HEK293 (cell line): ENCODE data around the gene HMX3.
A peak's percentile ranks its signal among the peaks of the same experiment; 100 is the strongest.

Experiments
- CTCF ChIA-PET: fragments of 350-600 bp; formaldehyde crosslinking; extraction: SDS; loops from one replicate; lab custom pipeline; 2021; ENCODE audit warnings: antibody characterized with exemption; lab: Yijun Ruan, JAX
- POLR2A ChIA-PET: fragments of 300-600 bp; formaldehyde crosslinking; extraction: SDS; loops from one replicate; lab custom pipeline; 2020; ENCODE audit warnings: antibody characterized with exemption, inconsistent platforms; lab: Yijun Ruan, JAX
- H3K27ac ChIP-seq: fragments of 200-500 bp; sonication (Bioruptor generic); 2 replicates; pipeline ENCODE4 v1.5.1; 2014; ENCODE audit warnings: low read depth, low read length, control low read depth, inconsistent platforms; ENCODE audit errors: extremely low read depth
- H3K36me3 ChIP-seq, 2 experiments: fragments of 200-500 bp in 1 of 2; sonication (Bioruptor generic) in 1 of 2; 1 replicate in 1 of 2; 2 replicates in 1 of 2; pipeline ENCODE4 v1.5.1; 2014 to 2017; ENCODE audit warnings: inconsistent platforms in 2 of 2, low read length in 2 of 2; ENCODE audit not compliant: control insufficient read depth in 2 of 2, insufficient read depth in 1 of 2
- H3K4me1 ChIP-seq: fragments of 200-500 bp; sonication (Bioruptor generic); 2 replicates; pipeline ENCODE4 v1.5.1; 2014; ENCODE audit warnings: mild to moderate bottlenecking, low read length, inconsistent platforms; ENCODE audit not compliant: control insufficient read depth, insufficient read depth
- H3K4me3 ChIP-seq: 2 replicates; pipeline ENCODE4 v1.5.1; 2011; ENCODE audit warnings: low read depth, mild to moderate bottlenecking, control low read depth, low read length, moderate library complexity
- H3K9me3 ChIP-seq: fragments of 200-500 bp; sonication (Bioruptor generic); 2 replicates; pipeline ENCODE4 v1.5.1; 2014; ENCODE audit warnings: low read depth, low read length, inconsistent platforms; ENCODE audit not compliant: control insufficient read depth, insufficient read depth
- CTCF ChIP-seq: fragments of 450-650 bp; formaldehyde crosslinking; IDR thresholded peaks from 2 replicates; pipeline ENCODE4 v1.5.1; 2016; ENCODE audit warnings: missing biosample characterization, missing genetic modification characterization
- EGR2 ChIP-seq: fragments of 450-650 bp; formaldehyde crosslinking; IDR thresholded peaks from 2 replicates; pipeline ENCODE4 v1.5.1; 2016; ENCODE audit warnings: low read depth, missing biosample characterization, missing genetic modification characterization
- GLI2 ChIP-seq: fragments of 450-650 bp; formaldehyde crosslinking; IDR thresholded peaks from 2 replicates; pipeline ENCODE4; 2017; ENCODE audit warnings: missing biosample characterization, missing genetic modification characterization, low read depth, borderline replicate concordance
- GLIS2 ChIP-seq: fragments of 450-650 bp; formaldehyde crosslinking; IDR thresholded peaks from 2 replicates; pipeline ENCODE4 v1.5.1; 2016; ENCODE audit warnings: missing biosample characterization, missing genetic modification characterization
- OVOL3 ChIP-seq: fragments of 450-650 bp; formaldehyde crosslinking; IDR thresholded peaks from 2 replicates; pipeline ENCODE4 v1.5.1; 2016; ENCODE audit warnings: missing biosample characterization, missing genetic modification characterization
- ZBTB11 ChIP-seq: fragments of 450-650 bp; formaldehyde crosslinking; conservative IDR thresholded peaks from 2 replicates; pipeline ENCODE4 v1.5.1; 2016; ENCODE audit warnings: low read depth, missing biosample characterization, missing genetic modification characterization
- ZBTB20 ChIP-seq: fragments of 450-650 bp; formaldehyde crosslinking; IDR thresholded peaks from 2 replicates; pipeline ENCODE4 v1.5.1; 2016; ENCODE audit warnings: missing biosample characterization, missing genetic modification characterization
- ZBTB8A ChIP-seq: fragments of 450-650 bp; formaldehyde crosslinking; IDR thresholded peaks from 2 replicates; pipeline ENCODE4 v1.5.1; 2016; ENCODE audit warnings: missing biosample characterization, missing genetic modification characterization
- ZFHX2 ChIP-seq: fragments of 450-650 bp; formaldehyde crosslinking; conservative IDR thresholded peaks from 2 replicates; pipeline ENCODE4 v1.5.1; 2016; ENCODE audit warnings: missing biosample characterization, missing genetic modification characterization
- ZFP3 ChIP-seq: fragments of 450-650 bp; formaldehyde crosslinking; IDR thresholded peaks from 2 replicates; pipeline ENCODE4 v1.5.1; 2016; ENCODE audit warnings: low read depth, missing biosample characterization, missing genetic modification characterization
- ZNF138 ChIP-seq: fragments of 450-650 bp; formaldehyde crosslinking; IDR thresholded peaks from 2 replicates; pipeline ENCODE4 v1.5.1; 2016; ENCODE audit warnings: missing biosample characterization, missing genetic modification characterization, borderline replicate concordance
- ZNF174 ChIP-seq: fragments of 450-650 bp; formaldehyde crosslinking; IDR thresholded peaks from 2 replicates; pipeline ENCODE4 v1.5.0; 2017; ENCODE audit warnings: missing biosample characterization, mild to moderate bottlenecking, missing genetic modification characterization
- ZNF2 ChIP-seq: fragments of 450-650 bp; formaldehyde crosslinking; IDR thresholded peaks from 2 replicates; pipeline ENCODE4 v1.5.1; 2016; ENCODE audit warnings: missing biosample characterization, missing genetic modification characterization
- ZNF274 ChIP-seq, 2 experiments: fragments of 200-500 bp in 1 of 2; fragments of 450-650 bp in 1 of 2; sonication (Bioruptor generic) in 1 of 2; formaldehyde crosslinking in 1 of 2; IDR thresholded peaks; 2 replicates each; pipeline versions ENCODE4 v1.5.1 to v1.6.1; 2014 to 2016; ENCODE audit warnings: borderline replicate concordance in 1 of 2, inconsistent platforms in 1 of 2, low read length in 1 of 2, missing biosample characterization in 1 of 2, missing genetic modification characterization in 1 of 2
- ZNF324 ChIP-seq: fragments of 450-650 bp; formaldehyde crosslinking; IDR thresholded peaks from 2 replicates; pipeline ENCODE4 v1.5.1; 2016; ENCODE audit warnings: missing biosample characterization, missing genetic modification characterization
- ZNF335 ChIP-seq: fragments of 450-650 bp; formaldehyde crosslinking; conservative IDR thresholded peaks from 2 replicates; pipeline ENCODE4 v1.5.1; 2016; ENCODE audit warnings: missing biosample characterization, missing genetic modification characterization
- ZNF501 ChIP-seq: fragments of 450-650 bp; formaldehyde crosslinking; IDR thresholded peaks from 2 replicates; pipeline ENCODE4 v1.5.1; 2016; ENCODE audit warnings: missing biosample characterization, missing genetic modification characterization
- ZNF561 ChIP-seq: fragments of 450-650 bp; IDR thresholded peaks from 2 replicates; pipeline ENCODE4 v1.5.1; 2018; ENCODE audit warnings: missing biosample characterization, missing genetic modification characterization, borderline replicate concordance
- ZNF621 ChIP-seq: fragments of 450-650 bp; formaldehyde crosslinking; IDR thresholded peaks from 2 replicates; pipeline ENCODE4 v1.5.1; 2017; ENCODE audit warnings: missing biosample characterization, missing genetic modification characterization
- ZNF645 ChIP-seq: fragments of 450-650 bp; formaldehyde crosslinking; IDR thresholded peaks from 2 replicates; pipeline ENCODE4; 2016; ENCODE audit warnings: missing biosample characterization, missing genetic modification characterization
- ZNF791 ChIP-seq: fragments of 450-650 bp; formaldehyde crosslinking; IDR thresholded peaks from 2 replicates; pipeline ENCODE4 v1.5.1; 2016; ENCODE audit warnings: missing biosample characterization, missing genetic modification characterization
- ZXDB ChIP-seq: fragments of 450-650 bp; formaldehyde crosslinking; IDR thresholded peaks from 2 replicates; pipeline ENCODE4 v1.5.1; 2016; ENCODE audit warnings: missing biosample characterization, missing genetic modification characterization
- TF ChIP-seq, protein P1 (sequence below): fragments of 450-650 bp; formaldehyde crosslinking; IDR thresholded peaks from 2 replicates; pipeline ENCODE4 v1.5.1; 2016; ENCODE audit warnings: missing biosample characterization, missing genetic modification characterization
- TF ChIP-seq, protein P2 (sequence below): fragments of 450-650 bp; formaldehyde crosslinking; IDR thresholded peaks from 2 replicates; pipeline ENCODE4 v1.5.1; 2016; ENCODE audit warnings: missing biosample characterization, missing genetic modification characterization
- TF ChIP-seq, protein P3 (sequence below): fragments of 450-650 bp; formaldehyde crosslinking; optimal IDR thresholded peaks from 2 replicates; pipeline ENCODE3; 2016; ENCODE audit warnings: missing biosample characterization, mild to moderate bottlenecking, missing genetic modification characterization
- TF ChIP-seq, protein P4 (sequence below): fragments of 450-650 bp; formaldehyde crosslinking; IDR thresholded peaks from 2 replicates; pipeline ENCODE4 v1.5.1; 2017; ENCODE audit warnings: missing biosample characterization, mild to moderate bottlenecking, missing genetic modification characterization, moderate library complexity

Gene HMX3

DNA sequence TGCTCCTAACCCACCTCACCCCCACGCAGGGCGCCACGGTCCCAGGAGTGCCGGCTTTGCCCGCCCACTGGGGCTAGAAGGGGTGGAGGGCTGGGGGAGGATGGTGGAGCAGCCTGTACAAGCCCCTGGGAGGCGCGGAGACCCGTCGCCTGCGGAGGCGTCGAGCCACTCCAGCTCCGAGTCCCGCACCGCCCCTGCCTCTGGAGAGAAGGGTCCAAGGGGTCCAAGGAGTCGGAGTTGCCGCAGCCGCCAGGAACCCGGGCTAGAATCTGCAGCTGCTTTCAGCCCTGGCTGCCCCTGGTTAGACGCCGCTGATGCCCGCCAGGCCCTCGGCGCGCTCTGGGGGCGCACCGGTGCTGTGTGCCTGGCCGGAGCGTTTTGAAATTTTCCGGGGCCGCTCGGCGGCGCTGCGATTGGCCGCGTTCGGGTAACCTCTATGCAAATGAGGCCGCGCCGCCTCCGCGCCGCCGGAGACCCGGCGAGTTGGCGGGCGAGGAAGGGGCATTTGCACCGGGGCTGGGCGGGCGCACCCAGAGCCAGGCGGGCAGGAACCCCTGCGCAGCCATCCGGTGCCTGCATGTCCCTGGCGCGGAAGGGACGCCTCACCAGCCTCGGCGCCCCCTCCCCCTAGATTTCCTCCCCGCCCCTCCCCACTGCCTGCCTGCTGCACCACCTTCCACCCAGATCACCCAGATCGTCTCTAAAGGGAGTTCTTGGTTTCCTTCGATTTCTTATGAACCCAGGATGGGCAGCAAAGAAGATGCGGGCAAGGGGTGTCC lies 12.1 kb downstream of the HMX3 start, which contains the start of gene HMX2:
Gene HMX2 (plus strand): TSS at position 502 of the 779 bp plus-strand sequence. CDS start 243 bp downstream, at position 745.
- Histone ChIP-seq H3K27ac (no peak within 1 kb of the TSS; the same call in 1 of the 2 replicates), H3K4me3 (peak within 1 kb of the TSS; percentile 37), H3K9me3 (no peaks in the 10 kb centered on the region), H3K4me1 (no peaks in the 10 kb centered on the region; the same call in 1 of the 2 replicates), H3K36me3 (no peaks in the 10 kb centered on the region)
- ChIA-PET POLR2A (no interaction called here), CTCF (no interaction called here)
- no peak for TF ChIP-seq ZNF645 (tag by site-specific recombination)
- TF ChIP-seq ZBTB8A, result peak; percentile 59; the same call in 1 of the 2 replicates
- peak; percentile 31; the same call in 1 of the 2 replicates for TF ChIP-seq ZFHX2 (tag by site-specific recombination)
- no peak for TF ChIP-seq ZNF501 (tag by site-specific recombination)
- TF ChIP-seq ZXDB (tag by site-specific recombination), result no peak
- no peak for TF ChIP-seq OVOL3 (tag by site-specific recombination)
- TF ChIP-seq GLI2 (tag by site-specific recombination), result no peak
- TF ChIP-seq ZFP3 (tag by site-specific recombination), result no peak
- no peak for TF ChIP-seq ZNF791 (tag by site-specific recombination)
- TF ChIP-seq ZBTB20, result peak; percentile 43; the same call in 1 of the 2 replicates
- TF ChIP-seq EGR2, result peak; percentile 64
- TF ChIP-seq, protein P1, sequence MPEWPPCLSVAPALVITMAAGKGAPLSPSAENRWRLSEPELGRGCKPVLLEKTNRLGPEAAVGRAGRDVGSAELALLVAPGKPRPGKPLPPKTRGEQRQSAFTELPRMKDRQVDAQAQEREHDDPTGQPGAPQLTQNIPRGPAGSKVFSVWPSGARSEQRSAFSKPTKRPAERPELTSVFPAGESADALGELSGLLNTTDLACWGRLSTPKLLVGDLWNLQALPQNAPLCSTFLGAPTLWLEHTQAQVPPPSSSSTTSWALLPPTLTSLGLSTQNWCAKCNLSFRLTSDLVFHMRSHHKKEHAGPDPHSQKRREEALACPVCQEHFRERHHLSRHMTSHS, result no peak
- TF ChIP-seq ZNF324 (tag by site-specific recombination), result no peak
- no peak for TF ChIP-seq ZNF138 (tag by site-specific recombination)
- no peak for TF ChIP-seq ZNF561 (tag by site-specific recombination)
- TF ChIP-seq ZNF335 (tag by site-specific recombination), result peak; percentile 78
- no peak for TF ChIP-seq ZNF2
- TF ChIP-seq CTCF (tag by site-specific recombination), result peak; percentile 64; the same call in 1 of the 2 replicates
- TF ChIP-seq ZNF174 (tag by site-specific recombination), result no peak
- TF ChIP-seq, protein P2, sequence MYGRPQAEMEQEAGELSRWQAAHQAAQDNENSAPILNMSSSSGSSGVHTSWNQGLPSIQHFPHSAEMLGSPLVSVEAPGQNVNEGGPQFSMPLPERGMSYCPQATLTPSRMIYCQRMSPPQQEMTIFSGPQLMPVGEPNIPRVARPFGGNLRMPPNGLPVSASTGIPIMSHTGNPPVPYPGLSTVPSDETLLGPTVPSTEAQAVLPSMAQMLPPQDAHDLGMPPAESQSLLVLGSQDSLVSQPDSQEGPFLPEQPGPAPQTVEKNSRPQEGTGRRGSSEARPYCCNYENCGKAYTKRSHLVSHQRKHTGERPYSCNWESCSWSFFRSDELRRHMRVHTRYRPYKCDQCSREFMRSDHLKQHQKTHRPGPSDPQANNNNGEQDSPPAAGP, result no peak
- TF ChIP-seq, protein P3, sequence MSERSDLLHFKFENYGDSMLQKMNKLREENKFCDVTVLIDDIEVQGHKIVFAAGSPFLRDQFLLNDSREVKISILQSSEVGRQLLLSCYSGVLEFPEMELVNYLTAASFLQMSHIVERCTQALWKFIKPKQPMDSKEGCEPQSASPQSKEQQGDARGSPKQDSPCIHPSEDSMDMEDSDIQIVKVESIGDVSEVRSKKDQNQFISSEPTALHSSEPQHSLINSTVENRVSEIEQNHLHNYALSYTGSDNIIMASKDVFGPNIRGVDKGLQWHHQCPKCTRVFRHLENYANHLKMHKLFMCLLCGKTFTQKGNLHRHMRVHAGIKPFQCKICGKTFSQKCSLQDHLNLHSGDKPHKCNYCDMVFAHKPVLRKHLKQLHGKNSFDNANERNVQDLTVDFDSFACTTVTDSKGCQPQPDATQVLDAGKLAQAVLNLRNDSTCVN, result peak; percentile 59
- TF ChIP-seq ZBTB11 (tag by site-specific recombination), result 0 out of 2 replicates have a peak, but pooled peaks have one; percentile 14
- TF ChIP-seq ZNF621 (tag by site-specific recombination), result no peak
- TF ChIP-seq, protein P4, sequence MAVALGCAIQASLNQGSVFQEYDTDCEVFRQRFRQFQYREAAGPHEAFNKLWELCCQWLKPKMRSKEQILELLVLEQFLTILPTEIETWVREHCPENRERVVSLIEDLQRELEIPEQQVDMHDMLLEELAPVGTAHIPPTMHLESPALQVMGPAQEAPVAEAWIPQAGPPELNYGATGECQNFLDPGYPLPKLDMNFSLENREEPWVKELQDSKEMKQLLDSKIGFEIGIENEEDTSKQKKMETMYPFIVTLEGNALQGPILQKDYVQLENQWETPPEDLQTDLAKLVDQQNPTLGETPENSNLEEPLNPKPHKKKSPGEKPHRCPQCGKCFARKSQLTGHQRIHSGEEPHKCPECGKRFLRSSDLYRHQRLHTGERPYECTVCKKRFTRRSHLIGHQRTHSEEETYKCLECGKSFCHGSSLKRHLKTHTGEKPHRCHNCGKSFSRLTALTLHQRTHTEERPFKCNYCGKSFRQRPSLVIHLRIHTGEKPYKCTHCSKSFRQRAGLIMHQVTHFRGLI (tag by site-specific recombination), result no peak
- TF ChIP-seq GLIS2, result no peak
- TF ChIP-seq ZNF274 (IDR thresholded peaks at IDR 0.05; ENCODE audit: low read length), result no peak
- no peak for TF ChIP-seq ZNF274 (tag by site-specific recombination; IDR thresholded peaks at IDR 0.05; ENCODE audit: borderline replicate concordance)
